NCI-H2227 treated with DMSO at 0.1 percent for 48 hours (cell line): ENCODE data around the gene BRSK2.
"Not testable (repeated sequence)": the region's sequence is repeated elsewhere in the genome, so short reads cannot be mapped to it uniquely, and the experiment has no call there.

ENCODE experiments used
- DNase-seq: peaks from one replicate; lab custom pipeline; 2025; lab: John Stamatoyannopoulos, UW

Gene BRSK2

GRCh38 chr11:1354125-1354938, 35.4 kb upstream of the BRSK2 start:
- DNase-seq = no peak

GRCh38 chr11:1356007-1356435, 33.7 kb upstream of the BRSK2 start:
- DNase-seq = no peak

- DNase-seq = no peak
Measured at GRCh38 chr11:1356478-1356960, 33.2 kb upstream of the BRSK2 start.

GRCh38 chr11:1358286-1358685, 31.4 kb upstream of the BRSK2 start:
- no peak for DNase-seq

GRCh38 chr11:1358931-1359330, 30.8 kb upstream of the BRSK2 start:
- DNase-seq = not testable (repeated sequence)

- no peak for DNase-seq
Measured at GRCh38 chr11:1359556-1359955, 30.2 kb upstream of the BRSK2 start.

GRCh38 chr11:1360181-1360834, 29.4 kb upstream of the BRSK2 start:
- DNase-seq = no peak

GRCh38 chr11:1360835-1361357, 28.8 kb upstream of the BRSK2 start:
- no peak for DNase-seq

- no peak for DNase-seq
Measured at GRCh38 chr11:1361882-1362281, 27.9 kb upstream of the BRSK2 start.

GRCh38 chr11:1367721-1368120, 22.0 kb upstream of the BRSK2 start:
- no peak for DNase-seq

GRCh38 chr11:1368216-1368615, 21.5 kb upstream of the BRSK2 start:
- no peak for DNase-seq

- no peak for DNase-seq
Measured at GRCh38 chr11:1368966-1369365, 20.8 kb upstream of the BRSK2 start.

GRCh38 chr11:1369371-1370005, 20.2 kb upstream of the BRSK2 start:
- DNase-seq = no peak

GRCh38 chr11:1370186-1371025, 19.3 kb upstream of the BRSK2 start:
- DNase-seq = no peak

GRCh38 chr11:1371026-1371325, 18.8 kb upstream of the BRSK2 start:
- no peak for DNase-seq

- no peak for DNase-seq
Measured at GRCh38 chr11:1371377-1371776, 18.4 kb upstream of the BRSK2 start.

- no peak for DNase-seq
Measured at GRCh38 chr11:1371836-1372465, 17.8 kb upstream of the BRSK2 start.

GRCh38 chr11:1372660-1373059, 17.1 kb upstream of the BRSK2 start:
- DNase-seq = no peak

- DNase-seq = no peak
Measured at GRCh38 chr11:1373536-1374214, 16.1 kb upstream of the BRSK2 start.

GRCh38 chr11:1375161-1375954, 14.4 kb upstream of the BRSK2 start:
- DNase-seq = no peak
